GM12878 (cell line): ENCODE measurements around the gene NHERF1. TPM values are rescaled to one million over a fixed set of nuclear protein-coding genes. Genes with fewer than 3 reads are reported as not detected.

Source experiments
- ATAC-seq: fragments of 200-7000 bp; cut with Tn5 transposase; 3 replicates; pipeline ENCODE4 v1.9.1; 2020; ENCODE audit warnings: mild to moderate bottlenecking, moderate library complexity
- BruUV-seq: library from RNA; stranded (reverse); fragments of 400-500 nt; replicated peaks from 2 replicates; lab custom pipeline; 2021; lab: Mats Ljungman, UMichigan
- CTCF ChIA-PET: fragments of 300-600 bp; sonication (Branson Sonifier 250); formaldehyde crosslinking; extraction: SDS; loops from one replicate; lab custom pipeline; 2021; ENCODE audit warnings: inconsistent platforms; lab: Yijun Ruan, JAX
- POLR2A ChIA-PET: fragments of 350-600 bp; formaldehyde crosslinking; extraction: SDS; loops from one replicate; lab custom pipeline; 2021; ENCODE audit warnings: inconsistent platforms; lab: Charles Lee
- RAD21 ChIA-PET: fragments of 300-600 bp; sonication (Branson Sonifier 250); formaldehyde crosslinking; loops from one replicate; lab custom pipeline; 2023; ENCODE audit warnings: antibody characterized with exemption; ENCODE audit not compliant: unreplicated experiment; lab: Charles Lee
- SMC1A ChIA-PET: fragments of 300-600 bp; sonication (Branson Sonifier 250); formaldehyde crosslinking; loops from one replicate; lab custom pipeline; 2023; ENCODE audit not compliant: unreplicated experiment, uncharacterized antibody; lab: Charles Lee
- DNase-seq: peaks from one replicate; pipeline ENCODE4 v3.0.0-alpha.2; 2011; ENCODE audit warnings: low read depth, low spot score
- FAIRE-seq: peaks from 3 replicates; lab custom pipeline; 2011; peaks lifted over from hg19 to GRCh38; lab: Jason Lieb, UNC
- H2AFZ ChIP-seq: 2 replicates; pipeline ENCODE4 v1.6.0; 2011; ENCODE audit warnings: low read depth, low read length, control low read depth; ENCODE audit not compliant: control insufficient read depth
- H3K27ac ChIP-seq: 2 replicates; pipeline ENCODE4 v1.5.1; 2011; ENCODE audit warnings: control low read depth; ENCODE audit not compliant: control insufficient read depth, insufficient read depth
- H3K27me3 ChIP-seq, 2 experiments: replicated peaks in 1 of 2; 2 replicates each; pipeline versions ENCODE4 v1.6.0 to v1.6.1; 2011; ENCODE audit warnings: low read length in 1 of 2; ENCODE audit not compliant: control insufficient read depth in 2 of 2, insufficient read depth in 2 of 2
- H3K36me3 ChIP-seq, 2 experiments: 2 replicates each; pipeline ENCODE4 v1.5.1; 2011; ENCODE audit warnings: low read length in 1 of 2; ENCODE audit not compliant: control insufficient read depth in 2 of 2, insufficient read depth in 2 of 2
- H3K4me1 ChIP-seq: 2 replicates; pipeline ENCODE4 v1.6.1; 2011; ENCODE audit warnings: mild to moderate bottlenecking, low read length, moderate library complexity, mixed read lengths; ENCODE audit not compliant: control insufficient read depth, insufficient read depth
- H3K4me2 ChIP-seq: 2 replicates; pipeline ENCODE4 v1.6.0; 2011; ENCODE audit warnings: control low read depth; ENCODE audit not compliant: control insufficient read depth, insufficient read depth
- H3K4me3 ChIP-seq: fragments of 200-600 bp; sonication (generic); 2 replicates; pipeline ENCODE4 v1.5.1; 2016
- H3K79me2 ChIP-seq: 2 replicates; pipeline ENCODE4 v1.6.0; 2011; ENCODE audit warnings: low read length; ENCODE audit not compliant: control insufficient read depth, insufficient read depth
- H3K9ac ChIP-seq: 2 replicates; pipeline ENCODE4 v1.8.0; 2011; ENCODE audit warnings: low read length, control low read depth, mixed read lengths; ENCODE audit not compliant: control insufficient read depth, insufficient read depth
- H3K9me3 ChIP-seq: replicated peaks from 3 replicates; pipeline ENCODE4 v1.5.1; 2011; ENCODE audit warnings: mild to moderate bottlenecking, low read length; ENCODE audit not compliant: control insufficient read depth, insufficient read depth
- H4K20me1 ChIP-seq: 2 replicates; pipeline ENCODE4 v1.6.0; 2011; ENCODE audit not compliant: control insufficient read depth, insufficient read depth
- ATF7 ChIP-seq: fragments of 450-650 bp; IDR thresholded peaks from 2 replicates; pipeline ENCODE4 v1.6.1; 2016; ENCODE audit warnings: low read depth, mild to moderate bottlenecking
- ESRRA ChIP-seq: IDR thresholded peaks from 2 replicates; pipeline ENCODE4 v1.6.1; 2012; ENCODE audit warnings: mild to moderate bottlenecking, low read length, improper control_type of control experiment
- HDAC2 ChIP-seq: fragments of 200-600 bp; sonication (generic); IDR thresholded peaks from 2 replicates; pipeline ENCODE4 v1.6.1; 2017
- IRF4 ChIP-seq: IDR thresholded peaks from 2 replicates; pipeline ENCODE4 v1.6.1; 2011; ENCODE audit warnings: low read depth, low read length
- MTA3 ChIP-seq: IDR thresholded peaks from 2 replicates; pipeline ENCODE4 v1.6.1; 2012; ENCODE audit warnings: low read length, inconsistent platforms, borderline replicate concordance
- SMAD5 ChIP-seq: IDR thresholded peaks from 2 replicates; pipeline ENCODE4 v1.6.1; 2016; ENCODE audit warnings: antibody characterized with exemption, low read depth
- whole genome bisulfite sequencing: methylation state at CpG from one replicate; pipeline ENCODE4 v1.1.6; 2016; ENCODE audit warnings: low lambda C conversion rate; ENCODE audit not compliant: insufficient replicate concordance, insufficient coverage; ENCODE audit errors: missing lambda C conversion rate; 5-methylcytosine and 5-hydroxymethylcytosine counted together
- in situ Hi-C: fragments of 300-500 bp; cut with MboI; formaldehyde crosslinking; loops from 9 replicates; pipeline ENCODE4 v1.14.3; 2018; ENCODE audit warnings: mixed read lengths
- intact Hi-C: fragments of 100-400 bp; cut with micrococcal nuclease; formaldehyde crosslinking; loops from one replicate; pipeline ENCODE4 v1.14.2; 2022; ENCODE audit not compliant: unreplicated experiment
- polyA plus RNA-seq, 11 experiments: library from polyadenylated mRNA; depleted of rRNA in 4 of 11; unstranded in 6 of 11; stranded (reverse) in 5 of 11; fragments of >200 nt; fragmentation: Nextera tagmentation in 4 of 11; fragmentation: Illumina TruSeq in 1 of 11; extraction: Ambion mirVana in 4 of 11; extraction: Trizol in 1 of 11; gene quantifications; 1 replicate in 1 of 11; 2 replicates in 10 of 11; pipeline versions ENCODE4 v1.2.1 to v1.2.3, GENCODE V29; 2011 to 2016; ENCODE audit warnings: inconsistent platforms in 2 of 11, missing spikeins in 2 of 11, low read depth in 1 of 11
- total RNA-seq, 4 experiments: library from RNA; depleted of rRNA in 3 of 4; stranded (reverse); fragments of >200 nt in 3 of 4; fragmentation: Illumina TruSeq in 1 of 4; extraction: Trizol in 1 of 4; gene quantifications; 2 replicates each; pipeline versions ENCODE4 v1.2.1 to v1.2.3, GENCODE V29; 2013 to 2021
- TF ChIP-seq, protein P1 (sequence below): fragments of 450-650 bp; IDR thresholded peaks from 2 replicates; pipeline ENCODE4 v1.6.1; 2017; ENCODE audit warnings: antibody characterized with exemption, mild to moderate bottlenecking, moderate library complexity
- TF ChIP-seq, protein P2 (sequence below): fragments of 450-650 bp; IDR thresholded peaks from 2 replicates; pipeline ENCODE4 v1.6.1; 2017; ENCODE audit warnings: mild to moderate bottlenecking, moderate library complexity

Gene NHERF1
- total and polyA plus RNA-seq, 10 of the 15 experiments (the other 5 are each of a cell fraction or from before 2014, with no cell fraction given) = 13.4 to 61.6 (median 39.0) TPM

- WGBS = 42% methylated on average over 5 of the region's 5 CpGs
- ChIA-PET CTCF (interaction anchor here (0.9 to 1.9 kb wide), 3 partner anchors 13 to 127 kb away, joined by 3 to 4 read pairs (median 3); no protein-coding TSS in a partner anchor), RAD21 (interaction anchor here (1.1 to 1.3 kb wide), 2 partner anchors 46 to 127 kb away, joined by 3 to 4 read pairs; no protein-coding TSS in a partner anchor), POLR2A (no interaction called here), SMC1A (no interaction called here)
- Histone ChIP-seq H3K4me3 (no peak overlapping the region), H3K9me3 (no peaks in the 10 kb centered on the region), H2AFZ (no peak overlapping the region), H3K9ac (no peak overlapping the region), H3K4me2 (peak overlapping the region; percentile 41; the same call in 1 of the 2 replicates), H3K36me3 (no peaks in the 10 kb centered on the region; a peak in 1 of 4 replicates), H3K4me1 (peaks cover 32% of the 10 kb centered on the region), H3K27me3 (no peaks in the 10 kb centered on the region), H4K20me1 (no peaks in the 10 kb centered on the region; the same call in none of the 2 replicates), H3K79me2 (no peaks in the 10 kb centered on the region; the same call in 1 of the 2 replicates), H3K27ac (no peak overlapping the region)
- TF ChIP-seq HDAC2 = no peak
- no peak for TF ChIP-seq SMAD5
- TF ChIP-seq IRF4 = no peak
- TF ChIP-seq ESRRA = no peak
- TF ChIP-seq, protein P1, sequence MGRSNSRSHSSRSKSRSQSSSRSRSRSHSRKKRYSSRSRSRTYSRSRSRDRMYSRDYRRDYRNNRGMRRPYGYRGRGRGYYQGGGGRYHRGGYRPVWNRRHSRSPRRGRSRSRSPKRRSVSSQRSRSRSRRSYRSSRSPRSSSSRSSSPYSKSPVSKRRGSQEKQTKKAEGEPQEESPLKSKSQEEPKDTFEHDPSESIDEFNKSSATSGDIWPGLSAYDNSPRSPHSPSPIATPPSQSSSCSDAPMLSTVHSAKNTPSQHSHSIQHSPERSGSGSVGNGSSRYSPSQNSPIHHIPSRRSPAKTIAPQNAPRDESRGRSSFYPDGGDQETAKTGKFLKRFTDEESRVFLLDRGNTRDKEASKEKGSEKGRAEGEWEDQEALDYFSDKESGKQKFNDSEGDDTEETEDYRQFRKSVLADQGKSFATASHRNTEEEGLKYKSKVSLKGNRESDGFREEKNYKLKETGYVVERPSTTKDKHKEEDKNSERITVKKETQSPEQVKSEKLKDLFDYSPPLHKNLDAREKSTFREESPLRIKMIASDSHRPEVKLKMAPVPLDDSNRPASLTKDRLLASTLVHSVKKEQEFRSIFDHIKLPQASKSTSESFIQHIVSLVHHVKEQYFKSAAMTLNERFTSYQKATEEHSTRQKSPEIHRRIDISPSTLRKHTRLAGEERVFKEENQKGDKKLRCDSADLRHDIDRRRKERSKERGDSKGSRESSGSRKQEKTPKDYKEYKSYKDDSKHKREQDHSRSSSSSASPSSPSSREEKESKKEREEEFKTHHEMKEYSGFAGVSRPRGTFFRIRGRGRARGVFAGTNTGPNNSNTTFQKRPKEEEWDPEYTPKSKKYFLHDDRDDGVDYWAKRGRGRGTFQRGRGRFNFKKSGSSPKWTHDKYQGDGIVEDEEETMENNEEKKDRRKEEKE = no peak
- TF ChIP-seq, protein P2, sequence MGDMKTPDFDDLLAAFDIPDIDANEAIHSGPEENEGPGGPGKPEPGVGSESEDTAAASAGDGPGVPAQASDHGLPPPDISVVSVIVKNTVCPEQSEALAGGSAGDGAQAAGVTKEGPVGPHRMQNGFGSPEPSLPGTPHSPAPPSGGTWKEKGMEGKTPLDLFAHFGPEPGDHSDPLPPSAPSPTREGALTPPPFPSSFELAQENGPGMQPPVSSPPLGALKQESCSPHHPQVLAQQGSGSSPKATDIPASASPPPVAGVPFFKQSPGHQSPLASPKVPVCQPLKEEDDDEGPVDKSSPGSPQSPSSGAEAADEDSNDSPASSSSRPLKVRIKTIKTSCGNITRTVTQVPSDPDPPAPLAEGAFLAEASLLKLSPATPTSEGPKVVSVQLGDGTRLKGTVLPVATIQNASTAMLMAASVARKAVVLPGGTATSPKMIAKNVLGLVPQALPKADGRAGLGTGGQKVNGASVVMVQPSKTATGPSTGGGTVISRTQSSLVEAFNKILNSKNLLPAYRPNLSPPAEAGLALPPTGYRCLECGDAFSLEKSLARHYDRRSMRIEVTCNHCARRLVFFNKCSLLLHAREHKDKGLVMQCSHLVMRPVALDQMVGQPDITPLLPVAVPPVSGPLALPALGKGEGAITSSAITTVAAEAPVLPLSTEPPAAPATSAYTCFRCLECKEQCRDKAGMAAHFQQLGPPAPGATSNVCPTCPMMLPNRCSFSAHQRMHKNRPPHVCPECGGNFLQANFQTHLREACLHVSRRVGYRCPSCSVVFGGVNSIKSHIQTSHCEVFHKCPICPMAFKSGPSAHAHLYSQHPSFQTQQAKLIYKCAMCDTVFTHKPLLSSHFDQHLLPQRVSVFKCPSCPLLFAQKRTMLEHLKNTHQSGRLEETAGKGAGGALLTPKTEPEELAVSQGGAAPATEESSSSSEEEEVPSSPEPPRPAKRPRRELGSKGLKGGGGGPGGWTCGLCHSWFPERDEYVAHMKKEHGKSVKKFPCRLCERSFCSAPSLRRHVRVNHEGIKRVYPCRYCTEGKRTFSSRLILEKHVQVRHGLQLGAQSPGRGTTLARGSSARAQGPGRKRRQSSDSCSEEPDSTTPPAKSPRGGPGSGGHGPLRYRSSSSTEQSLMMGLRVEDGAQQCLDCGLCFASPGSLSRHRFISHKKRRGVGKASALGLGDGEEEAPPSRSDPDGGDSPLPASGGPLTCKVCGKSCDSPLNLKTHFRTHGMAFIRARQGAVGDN = no peak
- no peak for TF ChIP-seq ATF7
- TF ChIP-seq MTA3 = no peak
- ATAC-seq = no peak
- intact Hi-C loops (no loop called here), in situ Hi-C loops (no loop called here)
- no TSS peak for BruUV-seq
- no peak for FAIRE-seq
- no peak for DNase-seq
Measured at GRCh38 chr17:74784125-74784810, 35.8 kb downstream of the NHERF1 start.
